ENCODE data around the gene TMEM98.

TMEM98 gene

GRCh38 chr17:32912218-32912897 lies 15.6 kb upstream of the TMEM98 start:
- H3K4me1 ChIP-seq = no peaks in the 10 kb centered on the region
- DNase-seq = no peak
- no peaks in the 10 kb centered on the region for H3K9me3 ChIP-seq
- no peak for TF ChIP-seq CTCF (IDR thresholded peaks at IDR 0.05; ENCODE audit: low read depth, low read length)
- H3K4me3 ChIP-seq (ENCODE audit: low read depth, low read length) = no peak overlapping the region
- H3K36me3 ChIP-seq = no peaks in the 10 kb centered on the region
- 0 out of 2 replicates have a peak, but pooled peaks cover 4% of the 10 kb centered on the region for H3K27me3 ChIP-seq

- Histone ChIP-seq H3K9me3 (no peaks in the 10 kb centered on the region), H3K4me3 (ENCODE audit: low read depth, low read length) (no peak overlapping the region), H3K27me3 (0 out of 2 replicates have a peak, but pooled peaks cover 4% of the 10 kb centered on the region), H3K4me1 (no peaks in the 10 kb centered on the region), H3K36me3 (no peaks in the 10 kb centered on the region)
- TF ChIP-seq CTCF (IDR thresholded peaks at IDR 0.05; ENCODE audit: low read depth, low read length) = no peak
- no peak for DNase-seq
These were observed 14.4 kb upstream of the TMEM98 start for GRCh38 chr17:32913593-32913992.

- no peak for DNase-seq
- no peaks in the 10 kb centered on the region for H3K36me3 ChIP-seq
- 0 out of 2 replicates have a peak, but pooled peaks cover 4% of the 10 kb centered on the region for H3K27me3 ChIP-seq
- H3K4me3 ChIP-seq (ENCODE audit: low read depth, low read length) = no peak overlapping the region
- TF ChIP-seq CTCF (IDR thresholded peaks at IDR 0.05; ENCODE audit: low read depth, low read length) = no peak
- H3K9me3 ChIP-seq = no peaks in the 10 kb centered on the region
- no peaks in the 10 kb centered on the region for H3K4me1 ChIP-seq
These were observed 13.8 kb upstream of the TMEM98 start for GRCh38 chr17:32914181-32914580.

- no peak for TF ChIP-seq CTCF (IDR thresholded peaks at IDR 0.05; ENCODE audit: low read depth, low read length)
- H3K9me3 ChIP-seq = no peaks in the 10 kb centered on the region
- H3K36me3 ChIP-seq = no peaks in the 10 kb centered on the region
- H3K4me3 ChIP-seq (ENCODE audit: low read depth, low read length) = no peak overlapping the region
- no peak for DNase-seq
- no peaks in the 10 kb centered on the region for H3K4me1 ChIP-seq
- H3K27me3 ChIP-seq = 0 out of 2 replicates have a peak, but pooled peaks cover 4% of the 10 kb centered on the region
These were observed 12.7 kb upstream of the TMEM98 start for GRCh38 chr17:32915245-32915644.

- DNase-seq = no peak
- Histone ChIP-seq H3K4me3 (ENCODE audit: low read depth, low read length) (no peak overlapping the region), H3K4me1 (no peaks in the 10 kb centered on the region), H3K27me3 (0 out of 2 replicates have a peak, but pooled peaks cover 4% of the 10 kb centered on the region), H3K9me3 (no peaks in the 10 kb centered on the region), H3K36me3 (no peaks in the 10 kb centered on the region)
- TF ChIP-seq CTCF (IDR thresholded peaks at IDR 0.05; ENCODE audit: low read depth, low read length) = no peak
These were observed 11.8 kb upstream of the TMEM98 start for GRCh38 chr17:32916134-32916533.

GRCh38 chr17:32917081-32917480 lies 10.9 kb upstream of the TMEM98 start:
- no peaks in the 10 kb centered on the region for H3K9me3 ChIP-seq
- no peak for TF ChIP-seq CTCF (IDR thresholded peaks at IDR 0.05; ENCODE audit: low read depth, low read length)
- no peak for DNase-seq
- no peaks in the 10 kb centered on the region for H3K4me1 ChIP-seq
- no peaks in the 10 kb centered on the region for H3K36me3 ChIP-seq
- H3K27me3 ChIP-seq = 0 out of 2 replicates have a peak, but pooled peaks cover 4% of the 10 kb centered on the region
- H3K4me3 ChIP-seq (ENCODE audit: low read depth, low read length) = no peak overlapping the region

All from BE2C (cell line).